Breast epithelium (tissue), 3 donors: ENCODE results near the gene TNFRSF8.

Experiments used
- POLR2AphosphoS5 ChIP-seq, 3 donors: sonication (generic); formaldehyde crosslinking; IDR thresholded peaks; one replicate each; pipeline ENCODE4 v1.6.1; 2017; ENCODE audit warnings: antibody characterized with exemption in 3 of 3
- TF ChIP-seq, protein P1 (sequence below), 3 donors: fragments of 450-650 bp; IDR thresholded peaks; one replicate each; pipeline ENCODE4 v1.5.1; 2016 to 2017; ENCODE audit warnings: antibody characterized with exemption in 3 of 3, mild to moderate bottlenecking in 3 of 3, moderate library complexity in 3 of 3

DNA sequence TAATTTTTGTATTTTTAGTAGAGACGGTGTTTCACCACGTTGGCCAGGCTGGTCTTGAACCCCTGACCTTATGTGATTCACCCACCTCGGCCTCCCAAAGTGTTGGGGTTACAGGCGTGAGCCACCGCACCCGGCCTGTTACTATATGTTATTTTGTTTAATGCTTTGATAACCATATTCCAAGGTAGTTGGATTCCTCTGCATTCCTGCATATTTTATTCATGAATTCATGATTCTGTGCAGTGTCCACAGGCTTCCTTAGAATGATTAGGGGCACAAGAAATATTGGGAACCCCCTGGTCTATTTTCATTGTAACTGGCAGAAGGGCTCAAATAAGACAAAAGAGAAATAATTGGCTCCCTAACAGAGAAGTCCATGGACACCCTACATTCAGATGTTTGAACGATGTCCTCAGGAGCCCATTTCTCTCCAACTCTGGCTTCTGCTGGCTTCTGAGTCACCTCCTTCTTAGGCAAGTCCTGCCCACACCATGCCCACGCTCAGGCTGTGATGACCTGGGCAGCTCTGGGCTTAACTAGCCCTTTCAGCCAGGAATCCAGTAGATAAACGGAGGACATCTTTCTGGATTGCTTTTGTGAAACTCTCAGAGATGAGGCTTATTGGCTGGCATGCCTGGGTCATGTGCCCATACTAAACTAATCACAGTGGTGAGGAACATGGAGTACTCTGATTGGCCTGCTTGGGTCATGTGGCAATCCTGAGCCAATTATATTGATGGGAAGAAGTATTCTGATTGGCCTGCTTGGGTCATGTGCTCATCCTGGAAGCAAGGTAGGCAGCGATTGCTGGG, 32.6 kb downstream of the TNFRSF8 start:
- no peak for TF ChIP-seq POLR2AphosphoS5 (IDR thresholded peaks at IDR 0.05)
- TF ChIP-seq, protein P1, sequence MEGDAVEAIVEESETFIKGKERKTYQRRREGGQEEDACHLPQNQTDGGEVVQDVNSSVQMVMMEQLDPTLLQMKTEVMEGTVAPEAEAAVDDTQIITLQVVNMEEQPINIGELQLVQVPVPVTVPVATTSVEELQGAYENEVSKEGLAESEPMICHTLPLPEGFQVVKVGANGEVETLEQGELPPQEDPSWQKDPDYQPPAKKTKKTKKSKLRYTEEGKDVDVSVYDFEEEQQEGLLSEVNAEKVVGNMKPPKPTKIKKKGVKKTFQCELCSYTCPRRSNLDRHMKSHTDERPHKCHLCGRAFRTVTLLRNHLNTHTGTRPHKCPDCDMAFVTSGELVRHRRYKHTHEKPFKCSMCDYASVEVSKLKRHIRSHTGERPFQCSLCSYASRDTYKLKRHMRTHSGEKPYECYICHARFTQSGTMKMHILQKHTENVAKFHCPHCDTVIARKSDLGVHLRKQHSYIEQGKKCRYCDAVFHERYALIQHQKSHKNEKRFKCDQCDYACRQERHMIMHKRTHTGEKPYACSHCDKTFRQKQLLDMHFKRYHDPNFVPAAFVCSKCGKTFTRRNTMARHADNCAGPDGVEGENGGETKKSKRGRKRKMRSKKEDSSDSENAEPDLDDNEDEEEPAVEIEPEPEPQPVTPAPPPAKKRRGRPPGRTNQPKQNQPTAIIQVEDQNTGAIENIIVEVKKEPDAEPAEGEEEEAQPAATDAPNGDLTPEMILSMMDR (IDR thresholded peaks at IDR 0.05): no peak
